ENCODE data around the gene PLCB3.

DNA sequence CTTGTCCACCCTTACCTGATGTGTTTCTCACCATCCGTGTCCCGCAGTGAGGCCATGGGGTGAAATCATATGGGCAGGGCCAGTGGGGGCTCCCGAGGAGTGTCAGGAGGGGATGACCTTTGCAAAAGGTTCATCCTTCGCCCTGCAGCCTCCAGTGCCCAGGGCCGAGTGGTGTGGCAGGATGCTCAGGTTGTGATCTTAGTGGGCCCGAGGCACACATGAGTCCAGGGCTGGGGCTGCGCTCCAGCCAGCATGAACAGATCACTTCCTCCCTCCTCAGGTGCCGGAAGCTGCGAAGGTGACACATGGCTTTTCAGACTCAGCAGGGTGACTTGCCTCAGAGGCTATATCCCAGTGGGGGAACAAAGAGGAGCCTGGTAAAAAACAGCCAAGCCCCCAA lies 13.3 kb upstream of the PLCB3 start:
- TF ChIP-seq, protein P1, sequence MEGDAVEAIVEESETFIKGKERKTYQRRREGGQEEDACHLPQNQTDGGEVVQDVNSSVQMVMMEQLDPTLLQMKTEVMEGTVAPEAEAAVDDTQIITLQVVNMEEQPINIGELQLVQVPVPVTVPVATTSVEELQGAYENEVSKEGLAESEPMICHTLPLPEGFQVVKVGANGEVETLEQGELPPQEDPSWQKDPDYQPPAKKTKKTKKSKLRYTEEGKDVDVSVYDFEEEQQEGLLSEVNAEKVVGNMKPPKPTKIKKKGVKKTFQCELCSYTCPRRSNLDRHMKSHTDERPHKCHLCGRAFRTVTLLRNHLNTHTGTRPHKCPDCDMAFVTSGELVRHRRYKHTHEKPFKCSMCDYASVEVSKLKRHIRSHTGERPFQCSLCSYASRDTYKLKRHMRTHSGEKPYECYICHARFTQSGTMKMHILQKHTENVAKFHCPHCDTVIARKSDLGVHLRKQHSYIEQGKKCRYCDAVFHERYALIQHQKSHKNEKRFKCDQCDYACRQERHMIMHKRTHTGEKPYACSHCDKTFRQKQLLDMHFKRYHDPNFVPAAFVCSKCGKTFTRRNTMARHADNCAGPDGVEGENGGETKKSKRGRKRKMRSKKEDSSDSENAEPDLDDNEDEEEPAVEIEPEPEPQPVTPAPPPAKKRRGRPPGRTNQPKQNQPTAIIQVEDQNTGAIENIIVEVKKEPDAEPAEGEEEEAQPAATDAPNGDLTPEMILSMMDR (IDR thresholded peaks at IDR 0.05), result no peak
- no peak for TF ChIP-seq POLR2A (IDR thresholded peaks at IDR 0.05)
